GM18951 (cell line): Measurements from ENCODE around the gene G6PC3.
"Not testable (repeated sequence)": the region's sequence is repeated elsewhere in the genome, so short reads cannot be mapped to it uniquely, and the experiment has no call there.

Experiments used
- POLR2A ChIP-seq: IDR thresholded peaks from 4 replicates; pipeline ENCODE4 v1.6.1; 2011; ENCODE audit warnings: mild to moderate bottlenecking; ENCODE audit not compliant: insufficient read length, insufficient read depth; ENCODE audit errors: extremely low read depth
- in situ Hi-C: fragments of 300-500 bp; cut with MboI; formaldehyde crosslinking; loops from one replicate; pipeline ENCODE4 v1.12.0; 2022; ENCODE audit warnings: low sequenced_read_pairs, mixed read lengths, inconsistent platforms; ENCODE audit not compliant: unreplicated experiment

Gene G6PC3

GRCh38 chr17:44095388-44095646 lies 24.8 kb downstream of the G6PC3 start:
- TF ChIP-seq POLR2A, result no peak
- in situ Hi-C loops, result no loop called here

DNA sequence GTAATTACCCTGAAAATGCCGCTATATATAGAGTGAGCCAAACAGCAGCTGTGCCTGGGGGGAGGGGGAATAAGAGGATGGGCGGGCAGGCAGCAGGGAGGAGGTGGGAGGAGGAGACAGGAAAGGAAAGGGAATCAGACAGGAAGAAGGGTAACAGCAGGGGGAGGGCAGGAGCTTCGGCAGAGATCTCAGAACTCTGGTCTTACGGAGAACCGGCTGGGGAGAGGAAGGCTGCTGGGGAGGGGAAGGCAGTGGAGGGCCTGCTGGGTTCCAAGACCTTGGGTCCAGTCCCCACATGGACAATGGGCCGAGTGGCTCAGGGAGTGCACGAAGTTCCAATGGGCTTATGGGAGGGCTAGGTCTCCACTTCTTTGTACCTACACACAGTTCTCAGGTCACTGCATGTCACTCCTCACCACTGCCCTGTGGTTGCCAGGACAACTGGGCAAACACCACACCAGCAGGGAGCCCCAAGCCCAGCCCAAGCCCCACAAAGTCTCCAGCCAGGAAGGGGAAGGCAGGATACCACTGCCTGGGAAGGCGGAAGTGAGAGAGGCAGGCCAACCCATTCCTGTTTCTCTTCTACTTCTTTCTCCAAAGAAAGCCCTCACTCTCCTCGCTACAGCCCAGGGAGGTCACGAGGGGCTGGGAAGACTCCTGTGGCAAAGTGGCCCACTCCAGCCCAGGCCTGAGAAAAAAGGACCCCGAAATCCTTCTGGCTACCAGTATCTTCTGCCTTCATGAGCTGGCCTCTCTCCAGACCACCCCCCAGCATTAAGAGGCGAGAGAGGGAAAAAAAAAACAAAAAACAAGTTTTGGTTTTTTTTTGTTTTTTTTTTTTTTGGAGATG lies 25.3 kb downstream of the G6PC3 start:
- TF ChIP-seq POLR2A, result no peak

GRCh38 chr17:44097110-44097958 lies 26.8 kb downstream of the G6PC3 start:
- in situ Hi-C loops, result no loop called here
- TF ChIP-seq POLR2A, result no peak

More for the DNA sequence above, 25.3 kb downstream of the G6PC3 start:
- in situ Hi-C loops, result no loop called here

DNA sequence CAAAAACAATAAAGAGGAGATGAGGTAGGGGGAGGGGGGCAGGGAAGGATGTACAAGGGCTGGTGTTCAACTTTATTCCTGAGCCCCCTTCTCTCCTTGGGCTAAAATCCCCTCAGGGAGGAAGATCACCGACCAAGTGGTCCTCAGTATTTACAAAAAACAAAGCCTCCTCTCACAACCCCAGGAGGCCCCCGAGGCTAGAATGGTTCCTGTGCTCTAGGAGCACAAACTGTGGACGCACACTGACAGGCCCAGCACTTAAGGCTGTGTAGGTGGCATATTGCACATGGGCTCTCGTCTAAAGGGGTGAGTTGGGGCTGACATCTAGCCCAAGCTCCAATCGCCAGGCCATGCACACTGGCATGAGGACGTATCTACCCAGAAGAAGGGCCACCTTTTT lies 31.3 kb downstream of the G6PC3 start:
- in situ Hi-C loops, result not testable (repeated sequence)

DNA sequence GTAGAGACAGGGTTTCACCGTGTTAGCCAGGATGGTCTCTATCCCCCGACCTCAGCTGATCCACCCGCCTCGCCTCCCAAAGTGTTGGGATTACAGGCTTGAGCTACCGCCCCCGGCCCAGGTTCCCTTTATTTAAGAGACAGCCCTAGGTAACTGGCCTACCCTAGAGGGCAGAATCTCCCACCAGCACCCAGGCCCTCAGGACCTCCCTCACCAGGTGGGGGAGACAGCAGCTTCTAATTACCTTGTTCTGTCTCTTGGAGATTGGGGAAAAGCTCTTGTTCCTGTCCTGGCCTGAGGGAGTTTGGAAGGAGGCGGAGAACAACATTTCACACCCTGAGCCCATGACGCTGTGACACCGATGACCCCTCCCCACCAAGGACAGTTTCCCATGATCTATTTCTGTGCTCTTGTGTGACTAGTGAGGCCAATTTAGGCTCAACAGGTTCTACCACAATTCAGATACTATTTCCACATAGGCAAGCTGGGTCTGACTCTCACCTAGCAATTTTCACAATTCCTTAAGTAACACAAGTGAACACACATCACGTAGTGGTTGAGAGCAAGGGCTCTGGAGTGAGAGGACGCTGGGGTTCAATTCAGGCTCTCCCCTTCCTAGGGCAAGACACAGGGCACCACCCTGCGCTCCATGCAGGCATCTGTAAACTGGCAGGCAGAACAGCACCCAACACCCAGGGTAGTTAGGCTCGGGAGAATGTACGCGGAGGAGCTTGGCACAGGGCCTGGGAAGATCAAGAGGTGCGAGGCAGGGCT lies 32.5 kb downstream of the G6PC3 start:
- in situ Hi-C loops, result no loop called here
- no peak for TF ChIP-seq POLR2A

DNA sequence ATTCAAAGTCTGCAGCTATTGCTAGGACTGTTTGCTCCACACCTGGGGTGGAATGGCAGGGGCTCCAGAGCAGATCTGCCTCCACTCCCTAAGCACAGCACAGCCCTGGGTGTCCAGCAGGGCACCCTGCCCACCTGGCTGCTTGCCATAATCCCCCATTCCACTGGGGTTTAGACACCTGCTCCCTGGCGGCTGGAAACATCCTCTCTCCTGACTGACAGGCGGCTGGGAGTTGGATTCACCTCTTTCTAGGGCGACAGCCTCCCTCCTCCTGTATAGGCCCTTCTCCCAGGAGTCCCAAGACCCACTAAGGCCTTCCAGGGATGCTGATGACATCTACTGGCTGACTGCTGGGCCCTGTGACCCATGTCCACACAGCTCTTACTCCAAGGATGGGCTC lies 34.9 kb downstream of the G6PC3 start:
- TF ChIP-seq POLR2A, result no peak
- in situ Hi-C loops, result no loop called here

DNA sequence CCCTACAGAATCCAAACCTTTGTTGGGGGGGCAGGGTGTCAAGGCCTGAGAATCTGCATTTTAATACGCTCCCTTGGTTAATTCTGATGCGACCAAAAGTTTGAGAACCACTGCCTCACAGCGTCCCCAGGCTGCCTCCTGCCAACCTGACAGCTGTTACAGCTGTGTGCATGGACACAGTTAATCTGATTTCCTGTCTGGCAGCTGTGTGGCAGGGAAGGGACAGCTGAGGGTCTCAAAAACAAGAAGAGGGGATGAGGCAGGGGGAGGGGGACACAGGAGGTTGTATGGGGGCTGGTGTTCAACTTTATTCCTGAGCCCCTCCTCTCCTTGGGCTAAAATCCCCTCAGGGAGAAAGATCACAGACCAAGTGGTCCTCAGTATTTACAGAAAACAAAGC lies 35.4 kb downstream of the G6PC3 start:
- in situ Hi-C loops, result no loop called here
- no peak for TF ChIP-seq POLR2A

DNA sequence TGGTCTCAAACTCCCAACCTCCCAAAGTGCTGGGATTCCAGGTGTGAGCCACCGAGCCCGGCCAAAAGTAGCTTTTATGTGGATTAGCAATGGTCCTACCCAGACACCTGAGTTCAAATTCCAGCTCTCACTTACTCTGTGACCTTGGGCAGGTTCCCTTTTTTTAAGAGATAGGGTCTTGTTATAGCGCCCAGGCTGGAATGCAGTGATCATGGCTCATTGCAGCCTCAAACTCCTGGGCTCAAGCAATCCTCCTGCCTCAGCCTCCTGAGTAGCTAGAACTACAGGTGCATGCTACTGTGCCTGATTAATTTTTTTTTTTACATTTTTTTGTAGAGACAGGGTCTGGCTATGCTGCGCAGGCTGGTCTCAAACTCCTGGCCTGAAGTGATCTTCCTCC lies 36.3 kb downstream of the G6PC3 start:
- in situ Hi-C loops, result no loop called here
- no peak for TF ChIP-seq POLR2A

DNA sequence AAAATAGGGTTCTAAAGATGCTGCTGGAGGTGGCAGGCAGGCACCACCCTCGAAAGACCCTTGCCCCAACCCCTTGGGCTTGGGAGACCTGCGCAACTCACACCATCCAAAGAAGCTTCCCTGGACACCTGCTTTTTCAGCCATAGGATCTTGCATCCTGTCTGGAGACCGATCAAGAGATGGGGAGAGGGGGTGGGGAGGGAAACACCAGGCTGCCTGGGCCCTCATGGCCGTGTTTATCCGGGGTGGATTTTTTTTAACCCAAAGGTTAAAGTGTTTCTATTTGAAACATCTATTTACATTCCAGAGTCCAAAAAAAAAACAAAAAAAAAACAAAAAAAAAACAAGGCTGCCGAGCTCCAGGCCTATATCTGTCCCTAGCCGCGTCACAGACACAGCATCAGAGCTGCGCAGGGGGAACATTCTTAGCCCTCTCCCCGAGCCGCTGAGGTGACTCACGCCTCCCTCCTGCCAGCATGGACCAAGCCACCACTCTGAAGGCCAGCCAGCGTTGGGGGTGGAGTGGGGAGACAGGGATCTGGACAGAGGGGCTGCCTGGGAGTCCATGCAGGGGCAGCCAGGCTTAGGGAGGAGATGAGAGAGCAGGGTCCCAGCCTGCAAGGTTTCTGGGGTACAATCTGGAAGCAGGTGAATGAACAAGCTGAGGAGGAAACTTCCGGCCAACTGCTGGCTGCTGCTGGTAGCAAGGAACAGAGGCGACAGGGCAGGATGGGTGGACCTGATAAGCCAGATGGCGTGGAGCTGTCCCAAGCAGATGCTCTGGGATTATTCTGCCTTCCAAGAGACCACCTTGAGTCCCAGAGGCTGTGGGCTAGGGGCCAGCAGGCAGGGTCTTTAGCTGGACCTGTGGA lies 38.1 kb downstream of the G6PC3 start:
- in situ Hi-C loops, result no loop called here
- TF ChIP-seq POLR2A, result no peak

GRCh38 chr17:44109312-44109630 lies 38.7 kb downstream of the G6PC3 start:
- in situ Hi-C loops, result no loop called here
- TF ChIP-seq POLR2A, result no peak

- in situ Hi-C loops, result no loop called here
- TF ChIP-seq POLR2A, result no peak
These were observed 39.6 kb downstream of the G6PC3 start for GRCh38 chr17:44110011-44110686.
